GM18951 (cell line): ENCODE results near the gene PCARE.

Experiments used
- POLR2A ChIP-seq: IDR thresholded peaks from 4 replicates; pipeline ENCODE4 v1.6.1; 2011; ENCODE audit warnings: mild to moderate bottlenecking; ENCODE audit not compliant: insufficient read length, insufficient read depth; ENCODE audit errors: extremely low read depth
- in situ Hi-C: fragments of 300-500 bp; cut with MboI; formaldehyde crosslinking; loops from one replicate; pipeline ENCODE4 v1.12.0; 2022; ENCODE audit warnings: low sequenced_read_pairs, mixed read lengths, inconsistent platforms; ENCODE audit not compliant: unreplicated experiment

PCARE gene

GRCh38 chr2:29074411-29074810 lies at the start of gene PCARE:
TSS of gene PCARE (minus strand) at chr2:29074523. CDS start at chr2:29074261, 262 bp downstream.
- TF ChIP-seq POLR2A = no peak
- in situ Hi-C loops = no loop called here

- TF ChIP-seq POLR2A = no peak
Measured at GRCh38 chr2:29123617-29124349, 49.5 kb upstream of the PCARE start.

GRCh38 chr2:29120846-29121245 lies 46.5 kb upstream of the PCARE start:
- in situ Hi-C loops = no loop called here

More at GRCh38 chr2:29123617-29124349, 49.5 kb upstream of the PCARE start:
- in situ Hi-C loops = no loop called here

GRCh38 chr2:29119211-29119610 lies 44.9 kb upstream of the PCARE start:
- in situ Hi-C loops = no loop called here
- no peak for TF ChIP-seq POLR2A

More at GRCh38 chr2:29120846-29121245, 46.5 kb upstream of the PCARE start:
- no peak for TF ChIP-seq POLR2A

- TF ChIP-seq POLR2A = no peak
- in situ Hi-C loops = no loop called here
Measured at GRCh38 chr2:29117636-29118303, 43.4 kb upstream of the PCARE start.

- no peak for TF ChIP-seq POLR2A
- in situ Hi-C loops = no loop called here
Measured at GRCh38 chr2:29115797-29116781, 41.8 kb upstream of the PCARE start.

GRCh38 chr2:29114946-29115609 lies 40.8 kb upstream of the PCARE start, which contains the start of gene CLIP4:
TSS of gene CLIP4 (plus strand) at chr2:29115415. CDS start at chr2:29121389, 5,974 bp downstream.
- in situ Hi-C loops = no loop called here
- peak; percentile 60 for TF ChIP-seq POLR2A

- in situ Hi-C loops = no loop called here
- no peak for TF ChIP-seq POLR2A
Measured at GRCh38 chr2:29114586-29114945, 40.2 kb upstream of the PCARE start.

GRCh38 chr2:29113891-29114321 lies 39.6 kb upstream of the PCARE start:
- TF ChIP-seq POLR2A = no peak
- in situ Hi-C loops = no loop called here

GRCh38 chr2:29113027-29113686 lies 38.8 kb upstream of the PCARE start:
- no peak for TF ChIP-seq POLR2A
- in situ Hi-C loops = no loop called here

GRCh38 chr2:29112379-29112778 lies 38.1 kb upstream of the PCARE start:
- no peak for TF ChIP-seq POLR2A
- in situ Hi-C loops = no loop called here
